Neuronal stem cell (in vitro differentiated cells): Measurements from ENCODE around the gene FBXW7.

Experiments used
- DNase-seq: peaks from one replicate; pipeline ENCODE4 v3.0.0-alpha.2; 2013; ENCODE audit warnings: low spot score
- H2AFZ ChIP-seq: one replicate; pipeline ENCODE4 v1.6.1; 2013; ENCODE audit warnings: mild to moderate bottlenecking, low read length, inconsistent platforms
- H2AK5ac ChIP-seq: 2 replicates; pipeline ENCODE4 v1.6.1; 2013; ENCODE audit warnings: low read depth, mild to moderate bottlenecking, inconsistent platforms, low read length, moderate library complexity, mixed read lengths
- H2BK120ac ChIP-seq: 2 replicates; pipeline ENCODE4 v1.6.1; 2013; ENCODE audit warnings: low read depth, mild to moderate bottlenecking, inconsistent platforms, low read length, moderate library complexity, mixed read lengths
- H2BK12ac ChIP-seq: one replicate; pipeline ENCODE4 v1.6.1; 2013; ENCODE audit warnings: low read length, inconsistent platforms
- H2BK15ac ChIP-seq: 2 replicates; pipeline ENCODE4 v1.6.1; 2013; ENCODE audit warnings: mild to moderate bottlenecking, low read length, inconsistent platforms, mixed read lengths
- H2BK5ac ChIP-seq: one replicate; pipeline ENCODE4 v1.6.1; 2013; ENCODE audit warnings: inconsistent platforms, mild to moderate bottlenecking, low read length, moderate library complexity
- H3K14ac ChIP-seq: one replicate; pipeline ENCODE4 v1.6.1; 2013; ENCODE audit warnings: low read length, inconsistent platforms
- H3K18ac ChIP-seq: 2 replicates; pipeline ENCODE4 v1.6.1; 2013; ENCODE audit warnings: low read length, inconsistent platforms
- H3K23ac ChIP-seq: 2 replicates; pipeline ENCODE4 v1.6.1; 2013; ENCODE audit warnings: low read depth, mild to moderate bottlenecking, mixed read lengths, low read length, inconsistent platforms; ENCODE audit not compliant: poor library complexity
- H3K27ac ChIP-seq: replicated peaks from 3 replicates; pipeline ENCODE4 v1.5.1; 2013; ENCODE audit warnings: low read length, inconsistent platforms
- H3K27me3 ChIP-seq, 3 experiments: 2 replicates each; pipeline ENCODE4 v1.6.1; 2013; ENCODE audit warnings: low read length in 3 of 3, mild to moderate bottlenecking in 2 of 3, inconsistent platforms in 1 of 3, low read depth in 1 of 3, mixed read lengths in 1 of 3, moderate library complexity in 1 of 3; ENCODE audit not compliant: control insufficient read depth in 3 of 3, insufficient read depth in 3 of 3
- H3K36me3 ChIP-seq, 2 donors: replicated peaks in 1 of 2; 2 replicates each; pipeline ENCODE4 v1.6.1; 2013; ENCODE audit warnings: low read length in 2 of 2; ENCODE audit not compliant: control insufficient read depth in 2 of 2, insufficient read depth in 2 of 2
- H3K4ac ChIP-seq: 2 replicates; pipeline ENCODE4 v1.6.1; 2013; ENCODE audit warnings: inconsistent platforms, mild to moderate bottlenecking, low read length, moderate library complexity
- H3K4me1 ChIP-seq, 2 donors: 1 replicate in 1 of 2; 2 replicates in 1 of 2; pipeline ENCODE4 v1.6.1; 2013; ENCODE audit warnings: low read length in 2 of 2, low read depth in 1 of 2; ENCODE audit not compliant: control insufficient read depth in 2 of 2, insufficient read depth in 1 of 2
- H3K4me2 ChIP-seq: one replicate; pipeline ENCODE4 v1.6.1; 2013; ENCODE audit warnings: mild to moderate bottlenecking, low read length, inconsistent platforms; ENCODE audit not compliant: insufficient read depth, poor library complexity, severe bottlenecking
- H3K4me3 ChIP-seq, 2 donors: 2 replicates each; pipeline ENCODE4 v1.5.1; 2013; ENCODE audit warnings: low read length in 2 of 2, mild to moderate bottlenecking in 2 of 2, inconsistent platforms in 1 of 2, moderate library complexity in 1 of 2
- H3K79me1 ChIP-seq: one replicate; pipeline ENCODE4 v1.6.1; 2013; ENCODE audit warnings: low read depth, mild to moderate bottlenecking, inconsistent platforms, low read length, moderate library complexity
- H3K9ac ChIP-seq: one replicate; pipeline ENCODE4 v1.6.1; 2013; ENCODE audit warnings: mild to moderate bottlenecking, low read depth, low read length, inconsistent platforms; ENCODE audit not compliant: poor library complexity
- H3K9me3 ChIP-seq, 2 donors: replicated peaks in 1 of 2; 2 replicates each; pipeline versions ENCODE3 to v1.6.1; 2013; ENCODE audit warnings: low read length in 2 of 2, mild to moderate bottlenecking in 2 of 2, inconsistent platforms in 1 of 2, low read depth in 1 of 2, mixed read lengths in 1 of 2, moderate library complexity in 1 of 2; ENCODE audit not compliant: control insufficient read depth in 2 of 2, insufficient read depth in 1 of 2
- H4K8ac ChIP-seq: one replicate; pipeline ENCODE4 v1.6.1; 2013; ENCODE audit warnings: low read depth, mild to moderate bottlenecking, inconsistent platforms, low read length, moderate library complexity
- H4K91ac ChIP-seq: one replicate; pipeline ENCODE4 v1.6.1; 2013; ENCODE audit warnings: low read length, low read depth, mild to moderate bottlenecking, inconsistent platforms; ENCODE audit not compliant: poor library complexity
- WGBS, 2 donors: extraction: QIAGEN DNeasy Blood & Tissue Kit; methylation state at CpG; one replicate each; pipeline ENCODE4 v1.1.7; 2013; ENCODE audit warnings: missing lambda C conversion rate in 2 of 2, mixed read lengths in 1 of 2; ENCODE audit not compliant: insufficient read length in 2 of 2, insufficient replicate concordance in 1 of 2; ENCODE audit errors: extremely low coverage in 2 of 2; 5-methylcytosine and 5-hydroxymethylcytosine counted together

FBXW7 gene

GRCh38 chr4:152380919-152381318 is 155.0 kb downstream of the FBXW7 start:
- Histone ChIP-seq H2BK15ac (no peak overlapping the region), H3K23ac (no peak overlapping the region), H3K4me2 (no peak overlapping the region), H2AK5ac (no peak overlapping the region), H2BK5ac (no peak overlapping the region), H4K91ac (no peak overlapping the region), H3K18ac (no peak overlapping the region), H3K4ac (no peak overlapping the region), H3K27ac (no peak overlapping the region), H3K27me3 (no peaks in the 10 kb centered on the region), H3K36me3 (no peaks in the 10 kb centered on the region), H2AFZ (no peak overlapping the region), H3K4me3 (no peak overlapping the region), H3K9ac (no peak overlapping the region), H3K79me1 (no peaks in the 10 kb centered on the region), H3K14ac (no peak overlapping the region), H2BK12ac (no peak overlapping the region), H2BK120ac (no peak overlapping the region), H3K9me3 (no peaks in the 10 kb centered on the region), H4K8ac (no peak overlapping the region), H3K4me1 (no peaks in the 10 kb centered on the region)
- DNase-seq = no peak
- no CpG with 5 or more reads among the region's 2 CpGs for WGBS, 2 donors

GRCh38 chr4:152380185-152380584 is 155.7 kb downstream of the FBXW7 start:
- no peak overlapping the region for H4K91ac ChIP-seq

GRCh38 chr4:152374606-152375285 is 161.1 kb downstream of the FBXW7 start:
- H2BK12ac ChIP-seq = no peak overlapping the region
- no peak overlapping the region for H3K18ac ChIP-seq
- no CpG with 5 or more reads among the region's 3 CpGs for WGBS, 2 donors
- no peak overlapping the region for H2BK5ac ChIP-seq
- no peaks in the 10 kb centered on the region for H3K36me3 ChIP-seq
- no peaks in the 10 kb centered on the region for H3K4me1 ChIP-seq
- no peak overlapping the region for H2AFZ ChIP-seq
- H3K23ac ChIP-seq = no peak overlapping the region
- H3K27ac ChIP-seq = no peak overlapping the region
- no peak overlapping the region for H3K4ac ChIP-seq
- no peak overlapping the region for H2AK5ac ChIP-seq
- no peaks in the 10 kb centered on the region for H3K27me3 ChIP-seq
- no peak overlapping the region for H3K14ac ChIP-seq
- DNase-seq = no peak
- no peak overlapping the region for H2BK15ac ChIP-seq
- H4K8ac ChIP-seq = no peak overlapping the region
- no peaks in the 10 kb centered on the region for H3K79me1 ChIP-seq
- H2BK120ac ChIP-seq = no peak overlapping the region
- no peak overlapping the region for H3K9ac ChIP-seq
- no peaks in the 10 kb centered on the region for H3K9me3 ChIP-seq
- H4K91ac ChIP-seq = no peak overlapping the region
- no peak overlapping the region for H3K4me3 ChIP-seq
- no peak overlapping the region for H3K4me2 ChIP-seq

More at GRCh38 chr4:152380185-152380584, 155.7 kb downstream of the FBXW7 start:
- Histone ChIP-seq H3K4me3 (no peak overlapping the region), H2BK12ac (no peak overlapping the region), H3K36me3 (no peaks in the 10 kb centered on the region), H3K9me3 (no peaks in the 10 kb centered on the region), H2AFZ (no peak overlapping the region), H2BK120ac (no peak overlapping the region), H4K8ac (no peak overlapping the region), H3K14ac (no peak overlapping the region), H2BK5ac (no peak overlapping the region), H3K4me2 (no peak overlapping the region), H3K9ac (no peak overlapping the region), H2AK5ac (no peak overlapping the region), H3K27me3 (no peaks in the 10 kb centered on the region), H2BK15ac (no peak overlapping the region), H3K18ac (no peak overlapping the region), H3K79me1 (no peaks in the 10 kb centered on the region), H3K4me1 (no peaks in the 10 kb centered on the region), H3K4ac (no peak overlapping the region), H3K27ac (no peak overlapping the region), H3K23ac (no peak overlapping the region)
- no peak for DNase-seq
- no CpG with 5 or more reads among the region's 3 CpGs for WGBS, 2 donors

GRCh38 chr4:152374153-152374552 is 161.7 kb downstream of the FBXW7 start:
- no CpG with 5 or more reads among the region's 1 CpG for WGBS, 2 donors

More at GRCh38 chr4:152374153-152374552, 161.7 kb downstream of the FBXW7 start:
- H4K91ac ChIP-seq = no peak overlapping the region
- no peak overlapping the region for H4K8ac ChIP-seq
- no peak overlapping the region for H2BK120ac ChIP-seq
- H3K23ac ChIP-seq = no peak overlapping the region
- no peak overlapping the region for H3K9ac ChIP-seq
- no peak overlapping the region for H3K4me2 ChIP-seq
- no peaks in the 10 kb centered on the region for H3K27me3 ChIP-seq
- H3K18ac ChIP-seq = no peak overlapping the region
- no peaks in the 10 kb centered on the region for H3K9me3 ChIP-seq
- H3K4me3 ChIP-seq = no peak overlapping the region
- H3K4ac ChIP-seq = no peak overlapping the region
- no peaks in the 10 kb centered on the region for H3K4me1 ChIP-seq
- H3K79me1 ChIP-seq = no peaks in the 10 kb centered on the region
- H3K14ac ChIP-seq = no peak overlapping the region
- DNase-seq = no peak
- no peak overlapping the region for H3K27ac ChIP-seq
- H2BK15ac ChIP-seq = no peak overlapping the region
- H2AFZ ChIP-seq = no peak overlapping the region
- H2BK5ac ChIP-seq = no peak overlapping the region
- no peak overlapping the region for H2BK12ac ChIP-seq
- H2AK5ac ChIP-seq = no peak overlapping the region
- no peaks in the 10 kb centered on the region for H3K36me3 ChIP-seq
